ENCODE data around the gene MUSTN1.

Gene MUSTN1

DNA sequence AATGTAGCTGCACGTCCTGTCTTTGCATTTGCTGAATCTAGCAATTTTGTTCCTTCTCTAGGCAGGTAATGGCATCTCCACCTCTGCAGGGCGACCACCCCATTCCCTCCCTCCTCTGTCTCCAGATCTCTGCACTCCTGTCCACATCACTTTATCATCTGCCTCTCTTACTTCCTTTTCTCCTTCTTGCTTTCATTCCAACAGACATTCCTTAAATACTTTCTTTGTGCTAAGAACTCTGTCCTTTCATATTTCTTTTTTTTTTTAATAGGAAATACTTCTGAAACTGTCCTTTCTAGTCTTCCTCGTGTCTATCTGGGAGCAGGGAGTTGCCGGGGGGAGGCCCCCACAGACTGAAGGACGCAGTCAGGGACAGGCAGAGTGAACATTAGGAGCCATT is 33.0 kb downstream of the MUSTN1 start:
- DNase-seq (ENCODE audit: low read depth): no peak

DNA sequence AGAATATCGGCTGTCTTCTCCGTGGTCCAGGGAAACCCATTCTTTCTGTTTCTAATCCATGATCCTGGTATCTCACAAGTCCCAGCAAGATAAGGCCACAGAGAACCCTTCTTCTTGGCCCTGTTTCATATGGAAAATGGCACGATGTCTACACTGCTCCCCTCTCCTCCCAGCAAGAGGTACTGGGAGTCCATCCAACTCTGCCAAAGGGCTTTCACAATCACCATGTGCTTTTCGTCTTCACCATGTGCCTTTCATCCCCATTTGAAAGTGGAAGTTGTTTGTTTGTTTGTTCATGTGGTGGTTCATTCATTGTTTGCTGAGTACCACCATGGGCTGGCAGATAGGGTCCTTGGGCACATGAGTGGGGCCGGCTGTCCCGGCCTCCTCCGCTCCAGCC is 34.7 kb downstream of the MUSTN1 start:
- no peak for DNase-seq (ENCODE audit: low read depth)

DNA sequence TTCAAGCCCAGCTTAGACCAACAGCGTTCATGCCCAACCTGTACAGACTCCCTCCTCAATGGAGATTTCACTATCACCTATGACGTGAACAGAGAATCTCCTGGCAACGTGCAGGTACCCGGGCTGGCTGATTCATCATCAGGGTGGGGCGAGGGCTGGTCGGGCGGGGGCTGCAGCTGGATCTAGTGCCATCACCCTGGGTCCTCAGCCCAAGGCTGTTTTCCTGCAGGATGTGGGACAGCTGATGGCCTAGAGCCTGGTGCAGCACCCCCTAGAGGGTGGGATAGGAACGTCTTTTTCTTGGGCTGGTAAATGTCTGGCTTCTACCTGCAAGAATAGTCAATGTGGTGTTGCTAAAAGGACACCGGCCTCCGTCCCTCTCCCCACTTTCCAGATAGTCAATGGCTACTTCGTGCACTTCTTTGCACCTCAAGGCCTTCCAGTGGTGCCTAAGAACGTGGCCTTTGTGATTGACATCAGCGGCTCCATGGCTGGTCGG is 35.8 kb downstream of the MUSTN1 start:
- DNase-seq (ENCODE audit: low read depth): peak; percentile 26

DNA sequence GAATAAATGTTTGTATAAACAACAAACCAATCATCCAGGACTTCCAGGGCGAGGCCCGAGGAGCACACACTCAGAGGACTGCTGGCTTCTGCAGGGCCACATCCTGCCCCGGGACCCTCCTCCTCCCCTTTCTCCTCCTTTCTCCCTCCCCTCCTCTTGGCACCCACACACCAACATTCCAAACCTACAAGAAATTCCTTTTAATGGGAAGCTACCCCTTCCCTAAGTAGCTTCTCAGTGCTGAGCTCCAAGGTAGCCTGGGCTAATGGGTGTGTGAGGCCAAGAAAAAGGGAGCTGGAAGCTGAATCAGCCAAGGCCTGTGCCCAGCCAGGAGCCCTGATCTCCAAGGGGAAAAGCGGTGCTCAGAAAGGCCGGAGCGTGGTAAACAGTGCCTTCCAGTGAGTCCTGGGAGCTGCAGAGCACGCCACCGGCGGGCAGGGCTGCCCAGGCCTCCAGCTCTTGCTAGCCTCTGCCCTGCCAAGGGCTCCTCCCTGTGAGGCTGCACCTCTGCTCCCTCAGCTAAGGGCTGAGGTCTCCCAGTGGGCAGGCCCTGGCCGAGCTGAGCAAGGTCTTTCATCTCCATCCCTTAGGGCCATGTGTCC is 36.3 kb downstream of the MUSTN1 start:
- no peak for DNase-seq (ENCODE audit: low read depth)

DNA sequence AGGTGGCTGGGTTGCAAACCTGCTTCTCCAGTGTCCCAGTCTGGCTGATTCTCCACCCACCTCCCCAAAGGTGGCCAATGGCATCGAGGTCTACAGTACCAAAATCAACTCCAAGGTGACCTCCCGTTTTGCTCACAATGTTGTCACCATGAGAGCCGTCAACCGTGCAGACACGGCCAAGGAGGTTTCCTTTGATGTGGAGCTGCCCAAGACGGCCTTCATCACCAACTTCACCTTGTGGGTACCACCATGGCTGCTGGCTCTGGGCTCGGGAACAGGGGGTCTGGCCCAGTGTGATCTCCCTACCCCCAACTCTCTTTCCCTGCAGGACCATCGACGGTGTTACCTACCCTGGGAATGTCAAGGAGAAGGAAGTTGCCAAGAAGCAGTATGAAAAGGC is 38.4 kb downstream of the MUSTN1 start:
- no peak for DNase-seq (ENCODE audit: low read depth)

DNA sequence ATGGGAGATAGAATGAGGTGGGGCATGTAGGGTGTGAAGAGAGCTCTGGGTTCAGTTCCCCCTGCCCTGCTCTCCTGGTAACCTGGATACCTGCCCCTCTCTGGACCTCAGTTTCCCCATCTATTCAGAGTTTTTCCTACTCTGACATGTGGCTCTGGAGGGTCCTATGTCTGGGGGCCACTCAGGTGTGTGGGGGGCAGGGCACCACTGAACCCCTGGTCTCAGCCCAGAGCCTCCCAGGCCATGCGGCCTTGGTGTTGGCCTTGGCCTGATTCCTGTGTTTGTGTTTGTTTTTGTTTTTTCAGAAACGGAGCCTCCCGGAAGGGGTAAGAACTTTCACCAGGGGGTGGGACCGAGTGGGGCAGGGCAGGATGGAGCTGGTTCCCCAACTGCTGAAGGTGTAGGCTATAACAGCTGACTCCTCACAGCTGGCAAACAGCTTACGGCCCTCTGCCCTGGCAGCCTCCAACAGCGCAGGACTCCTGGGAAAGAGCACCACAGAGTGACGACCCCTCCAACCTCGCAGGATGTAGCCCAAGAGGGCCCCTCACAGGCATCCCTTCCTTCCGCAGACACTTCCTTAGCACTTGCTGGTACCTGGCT is 39.4 kb downstream of the MUSTN1 start:
- no peak for DNase-seq (ENCODE audit: low read depth)

DNA sequence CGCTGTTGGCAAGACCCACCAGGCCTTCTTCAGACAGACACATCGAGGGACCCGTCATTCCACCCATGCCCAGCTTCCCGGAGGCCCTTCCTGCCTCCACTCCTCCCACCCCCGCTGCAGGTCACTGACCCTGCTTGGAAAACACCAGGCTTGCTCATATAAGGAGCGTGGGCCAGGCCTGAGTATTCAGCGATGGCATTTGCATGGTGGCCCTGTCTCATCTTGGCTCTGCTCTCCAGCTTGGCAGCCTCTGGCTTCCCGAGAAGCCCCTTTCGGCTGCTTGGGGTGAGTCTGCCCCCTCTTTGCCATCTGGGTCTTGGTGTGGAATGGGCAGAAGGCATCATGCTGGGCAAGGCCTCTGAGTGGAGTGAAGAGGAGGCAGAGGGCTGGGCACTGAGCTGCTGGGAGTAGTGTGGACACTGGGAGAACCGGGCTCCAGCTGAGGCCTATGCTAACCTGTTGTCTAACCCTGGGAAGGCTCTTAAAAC is 40.2 kb downstream of the MUSTN1 start, which contains the start of gene ITIH3:
ITIH3 (plus strand) TSS at position 185 of the 488 bp plus-strand sequence; CDS start at position 193, 8 bp downstream.
- DNase-seq (ENCODE audit: low read depth): no peak

DNA sequence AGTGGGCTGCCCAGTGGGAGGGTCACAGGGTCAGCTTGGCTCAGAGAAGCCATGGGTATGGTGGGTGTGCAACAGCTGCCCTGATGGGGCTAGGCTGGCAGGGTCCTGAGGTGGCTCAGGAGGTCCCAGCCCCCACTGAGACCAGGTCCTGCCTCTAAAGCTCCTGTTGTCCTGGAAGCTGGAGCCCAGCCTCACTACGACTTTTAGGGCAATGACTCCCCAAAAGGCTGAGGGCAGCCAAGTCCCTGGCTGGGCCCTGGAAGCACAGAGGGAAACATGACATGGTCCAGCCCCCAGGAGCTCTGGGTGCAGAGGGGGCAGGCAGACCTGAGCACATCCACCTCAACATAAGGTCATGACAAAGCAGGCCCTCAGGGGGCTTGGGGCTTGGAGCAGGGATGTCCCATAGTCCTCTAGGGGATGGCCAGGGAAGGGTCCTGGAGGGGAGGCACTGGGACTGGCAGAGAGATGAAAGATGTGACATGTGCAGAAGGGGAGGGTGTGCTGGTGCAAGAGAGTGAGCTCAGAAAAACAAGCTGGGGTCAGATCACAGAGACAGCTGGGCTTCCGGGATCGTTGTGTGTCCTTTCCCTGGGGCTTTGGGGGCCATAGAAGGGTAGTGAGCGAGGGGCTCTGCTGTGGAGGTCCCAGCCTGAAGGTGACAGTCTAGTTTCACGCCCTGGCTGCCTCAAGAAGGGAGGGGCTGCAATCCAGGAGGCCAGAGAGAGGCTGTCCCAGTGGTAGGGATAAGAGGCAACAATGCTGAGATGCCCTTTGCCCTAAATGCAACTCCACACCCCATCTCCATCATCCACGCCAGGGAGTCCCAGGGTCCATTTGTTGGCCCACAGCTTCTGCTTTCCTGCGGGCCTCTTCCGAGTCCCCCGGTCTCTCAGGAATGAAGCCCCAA is 40.9 kb downstream of the MUSTN1 start:
- no peak for DNase-seq (ENCODE audit: low read depth)

DNA sequence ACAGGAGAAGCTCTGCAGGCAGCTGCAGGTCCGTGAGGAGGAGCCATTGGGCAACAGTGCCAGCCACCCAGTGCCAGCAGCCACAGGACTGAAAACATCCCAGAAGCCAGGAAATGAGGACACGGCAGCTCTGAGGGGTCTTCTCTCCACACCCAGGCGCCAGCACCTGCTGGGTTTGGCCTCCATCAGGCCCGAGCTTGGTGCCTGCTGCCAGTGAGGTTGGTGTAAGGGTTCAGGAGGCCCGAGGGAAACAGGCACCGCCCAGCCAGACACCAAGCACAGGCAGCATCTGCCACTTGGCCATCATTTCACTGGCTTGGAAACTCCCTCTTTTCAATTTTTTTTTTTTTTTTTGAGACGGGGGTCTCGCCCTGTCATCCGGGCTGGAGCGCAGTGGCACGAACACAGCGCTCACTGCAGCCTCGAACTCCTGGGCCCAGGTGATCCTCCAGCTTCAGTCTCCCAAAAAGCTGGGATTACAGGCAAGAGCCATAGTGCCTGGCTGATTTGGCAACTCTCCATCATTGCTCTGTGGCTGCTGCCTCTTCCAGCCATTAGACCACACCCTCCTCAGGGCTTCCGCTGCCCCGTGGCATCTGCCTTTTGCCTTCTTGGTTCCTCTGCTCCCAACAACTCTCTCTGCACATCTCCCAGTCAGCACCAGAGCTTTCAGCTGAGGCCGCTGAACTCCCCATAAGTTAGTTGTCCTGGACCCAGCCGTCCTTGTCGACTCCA is 41.7 kb downstream of the MUSTN1 start:
- no peak for DNase-seq (ENCODE audit: low read depth)

DNA sequence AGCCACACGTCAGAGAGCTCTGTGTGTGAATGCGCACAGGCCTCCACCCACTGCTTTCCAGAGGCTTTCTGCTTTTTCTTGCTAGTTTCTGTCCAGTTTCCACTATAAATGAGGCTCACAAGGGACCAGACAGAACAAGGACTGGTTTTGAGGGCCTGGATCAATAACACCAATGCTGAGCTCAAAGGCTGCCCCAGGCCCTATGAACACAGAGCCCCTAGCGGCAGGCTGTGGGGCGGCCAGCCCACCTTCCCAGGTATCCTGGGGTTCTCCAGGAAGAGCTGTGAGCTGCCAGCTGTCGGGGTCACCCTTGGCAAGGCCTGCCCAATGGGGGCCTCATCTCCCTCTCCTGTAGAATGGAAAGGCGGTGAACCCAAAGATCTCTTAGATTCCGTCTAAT is 42.4 kb downstream of the MUSTN1 start:
- DNase-seq (ENCODE audit: low read depth): no peak

DNA sequence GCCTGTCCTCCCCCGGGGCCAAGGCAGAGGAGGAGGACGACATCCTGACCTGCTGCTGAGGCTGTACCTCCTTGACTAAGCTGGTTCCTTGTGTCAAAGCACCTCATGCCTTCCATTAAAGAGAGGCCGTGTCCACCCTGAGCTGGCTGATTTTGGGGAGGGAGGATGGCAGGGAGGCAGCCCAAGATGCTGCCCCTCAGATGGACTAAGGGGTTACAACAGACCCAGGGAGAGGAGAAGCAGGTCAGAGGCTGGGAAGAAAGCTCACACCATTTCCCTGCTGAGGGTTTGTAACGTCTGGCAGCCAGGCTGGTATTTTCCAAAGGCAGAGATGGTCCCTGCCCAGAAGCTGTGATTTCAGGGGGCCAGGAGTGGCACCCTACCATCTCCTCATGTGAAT is 42.9 kb downstream of the MUSTN1 start:
- DNase-seq (ENCODE audit: low read depth): no peak

DNA sequence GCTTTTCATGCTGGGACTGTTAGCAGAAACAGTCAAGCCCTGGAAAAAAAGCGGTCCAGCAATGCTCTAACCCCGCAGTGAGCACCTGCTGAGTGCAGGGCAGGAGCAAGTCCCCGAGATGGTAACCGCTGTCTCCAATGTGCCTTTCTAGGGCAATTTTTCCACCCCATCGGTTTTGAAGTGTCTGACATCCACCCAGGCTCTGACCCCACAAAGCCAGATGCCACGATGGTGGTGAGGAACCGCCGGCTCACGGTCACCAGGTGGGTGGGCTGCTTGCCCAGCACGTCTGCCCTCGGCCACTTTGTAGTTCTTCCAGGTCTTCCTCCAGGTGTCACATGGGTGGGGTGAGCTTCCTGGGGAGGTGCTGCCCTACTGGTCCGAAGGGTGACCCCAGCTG is 43.5 kb downstream of the MUSTN1 start:
- DNase-seq (ENCODE audit: low read depth): no peak

DNA sequence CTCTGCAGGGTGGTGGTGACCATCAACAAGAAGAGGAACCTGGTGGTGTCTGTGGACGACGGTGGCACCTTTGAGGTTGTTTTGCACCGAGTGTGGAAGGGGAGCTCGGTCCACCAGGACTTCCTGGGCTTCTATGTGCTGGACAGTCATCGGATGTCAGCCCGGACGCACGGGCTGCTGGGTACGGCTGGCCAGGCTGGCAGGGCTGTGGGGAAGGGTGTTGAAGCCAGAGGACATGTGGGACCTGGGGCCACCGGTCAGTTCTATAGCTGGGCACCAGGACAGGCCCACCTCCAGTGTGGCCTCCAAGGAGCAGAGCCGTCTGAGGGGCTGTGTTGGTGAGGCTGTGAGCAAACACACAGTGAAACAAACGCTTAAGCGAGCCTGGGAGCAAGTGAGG is 44.1 kb downstream of the MUSTN1 start:
- no peak for DNase-seq (ENCODE audit: low read depth)

DNA sequence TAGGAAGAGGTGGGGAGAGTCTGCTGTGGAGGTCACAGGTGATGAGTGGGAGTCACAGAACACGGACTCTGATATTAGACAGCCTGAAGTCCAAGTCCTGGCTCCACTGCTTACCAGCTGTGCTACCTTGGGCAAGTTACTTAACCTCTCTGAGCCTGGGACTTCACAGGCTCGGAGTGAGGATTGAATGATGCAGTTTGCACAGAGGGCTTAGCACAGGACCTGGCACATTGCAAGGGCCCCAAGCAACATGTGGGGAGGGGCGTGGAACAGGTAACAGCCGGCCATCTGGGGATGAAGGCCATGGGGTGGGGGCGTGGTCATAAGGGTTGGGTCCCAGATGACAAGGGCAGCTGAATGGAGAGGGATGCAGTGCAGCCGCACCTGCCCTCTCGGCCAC is 44.5 kb downstream of the MUSTN1 start:
- DNase-seq (ENCODE audit: low read depth): no peak

DNA sequence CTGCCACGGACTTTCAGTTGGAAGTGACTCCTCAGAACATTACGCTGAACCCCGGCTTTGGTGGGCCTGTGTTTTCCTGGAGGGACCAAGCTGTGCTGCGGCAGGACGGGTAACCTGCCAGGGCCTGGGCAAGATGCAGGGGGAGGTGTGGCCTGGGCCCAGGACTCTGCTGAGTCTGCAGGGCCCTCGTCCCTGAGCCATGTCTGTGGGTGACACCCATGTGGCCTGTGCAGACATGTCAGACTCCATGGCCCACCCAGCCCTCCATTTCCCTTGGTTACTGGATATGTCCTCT is 45.1 kb downstream of the MUSTN1 start:
- DNase-seq (ENCODE audit: low read depth): no peak

DNA sequence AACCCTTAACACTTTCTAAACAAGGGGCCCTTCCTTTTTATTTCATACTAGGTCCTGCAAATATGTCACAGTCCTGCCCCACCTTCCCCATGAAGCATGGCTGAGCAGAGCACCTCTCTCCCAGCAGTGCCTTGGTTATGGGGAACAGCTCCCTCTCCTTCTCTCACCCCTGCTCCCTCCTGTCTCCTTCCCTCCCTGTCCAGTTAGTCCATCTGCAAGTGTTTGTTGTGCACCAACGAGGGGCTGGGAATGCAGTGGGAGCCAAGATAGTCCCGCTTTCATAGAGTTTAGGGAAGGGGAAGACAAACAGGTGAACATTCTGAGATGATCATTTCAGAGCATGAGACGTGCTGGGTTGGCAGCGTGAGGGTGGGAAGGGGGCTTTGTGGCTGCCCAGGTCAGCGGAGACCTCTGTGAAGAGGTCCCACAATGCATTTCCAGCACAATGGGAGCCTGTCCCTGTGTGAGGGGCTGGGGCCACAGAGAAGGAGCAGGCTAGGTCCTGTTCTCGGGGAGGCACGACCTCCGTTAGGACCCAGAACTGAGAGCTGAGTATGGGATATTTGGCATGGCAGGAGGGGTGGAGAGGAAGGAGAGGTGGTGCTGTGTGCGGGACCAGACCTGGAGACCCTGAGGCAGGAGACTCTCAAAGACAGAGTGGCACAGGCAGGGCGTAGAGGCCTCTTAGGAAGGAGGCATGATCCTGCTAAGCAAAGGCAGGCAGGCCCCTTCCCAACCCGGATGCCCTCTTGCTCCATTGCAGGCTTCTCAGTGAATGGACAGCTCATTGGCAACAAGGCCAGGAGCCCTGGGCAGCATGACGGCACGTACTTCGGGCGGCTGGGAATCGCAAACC is 45.7 kb downstream of the MUSTN1 start:
- no peak for DNase-seq (ENCODE audit: low read depth)

DNA sequence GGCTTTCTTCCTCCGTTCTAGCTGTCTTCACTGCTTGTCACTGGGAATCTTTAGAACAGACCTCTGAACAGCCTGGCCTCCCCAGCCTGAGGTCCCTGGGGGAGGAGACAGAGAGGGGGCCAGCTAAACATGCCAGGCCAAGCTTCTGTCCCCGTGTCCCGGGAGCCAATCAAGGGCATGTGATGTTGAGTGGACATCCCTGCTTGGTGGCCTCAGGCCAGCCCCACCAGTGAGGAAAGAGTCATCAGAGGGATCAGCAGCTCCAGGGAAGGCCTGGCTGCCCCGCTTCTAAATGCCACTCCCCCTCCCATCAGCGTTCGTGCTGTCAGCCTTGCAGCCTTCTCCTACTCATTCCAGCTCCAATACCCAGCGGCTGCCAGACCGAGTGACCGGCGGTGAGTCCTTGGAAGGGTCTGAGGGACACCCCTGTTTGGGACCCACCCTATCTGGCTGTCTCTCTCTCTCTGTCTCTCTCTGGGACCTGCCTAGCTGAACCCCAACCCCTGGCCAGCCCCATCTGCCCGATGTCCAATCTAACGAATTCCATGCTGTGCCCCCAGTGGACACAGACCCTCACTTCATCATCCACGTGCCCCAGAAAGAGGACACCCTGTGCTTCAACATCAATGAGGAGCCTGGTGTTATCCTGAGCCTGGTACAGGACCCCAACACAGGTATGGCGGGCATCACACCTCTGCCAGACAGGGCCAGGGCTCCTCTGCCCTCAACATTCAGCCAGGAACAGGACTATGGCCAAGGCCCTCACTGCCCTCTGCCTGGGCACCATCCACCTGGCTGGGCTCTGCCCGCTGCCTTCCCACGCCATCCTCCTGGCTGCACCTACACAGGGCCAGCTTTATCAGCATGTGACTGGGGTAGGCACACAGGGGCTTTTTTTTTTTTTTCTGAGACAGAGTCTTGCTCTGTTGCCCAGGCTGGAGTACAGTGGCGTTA is 46.9 kb downstream of the MUSTN1 start:
- no peak for DNase-seq (ENCODE audit: low read depth)

DNA sequence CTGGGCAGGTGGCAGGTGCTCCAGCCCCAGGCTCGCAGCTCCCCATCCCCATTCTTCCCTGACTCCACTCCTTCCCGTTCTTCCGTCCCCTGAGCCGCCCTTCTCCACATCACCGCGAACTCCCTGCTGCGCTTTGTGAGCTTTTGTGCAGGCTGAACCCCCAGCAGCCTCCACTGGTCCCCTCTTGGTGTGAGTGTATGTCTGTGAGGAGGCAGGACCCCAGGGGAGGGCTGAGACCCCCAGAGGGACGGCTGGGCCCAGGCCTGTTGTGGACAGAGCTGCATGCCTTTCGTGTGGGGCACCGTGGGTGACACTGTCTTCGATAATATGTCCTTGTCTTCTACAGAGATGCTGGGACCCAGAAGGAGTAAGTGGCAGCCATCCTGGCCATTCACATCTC is 47.6 kb downstream of the MUSTN1 start:
- no peak for DNase-seq (ENCODE audit: low read depth)

DNA sequence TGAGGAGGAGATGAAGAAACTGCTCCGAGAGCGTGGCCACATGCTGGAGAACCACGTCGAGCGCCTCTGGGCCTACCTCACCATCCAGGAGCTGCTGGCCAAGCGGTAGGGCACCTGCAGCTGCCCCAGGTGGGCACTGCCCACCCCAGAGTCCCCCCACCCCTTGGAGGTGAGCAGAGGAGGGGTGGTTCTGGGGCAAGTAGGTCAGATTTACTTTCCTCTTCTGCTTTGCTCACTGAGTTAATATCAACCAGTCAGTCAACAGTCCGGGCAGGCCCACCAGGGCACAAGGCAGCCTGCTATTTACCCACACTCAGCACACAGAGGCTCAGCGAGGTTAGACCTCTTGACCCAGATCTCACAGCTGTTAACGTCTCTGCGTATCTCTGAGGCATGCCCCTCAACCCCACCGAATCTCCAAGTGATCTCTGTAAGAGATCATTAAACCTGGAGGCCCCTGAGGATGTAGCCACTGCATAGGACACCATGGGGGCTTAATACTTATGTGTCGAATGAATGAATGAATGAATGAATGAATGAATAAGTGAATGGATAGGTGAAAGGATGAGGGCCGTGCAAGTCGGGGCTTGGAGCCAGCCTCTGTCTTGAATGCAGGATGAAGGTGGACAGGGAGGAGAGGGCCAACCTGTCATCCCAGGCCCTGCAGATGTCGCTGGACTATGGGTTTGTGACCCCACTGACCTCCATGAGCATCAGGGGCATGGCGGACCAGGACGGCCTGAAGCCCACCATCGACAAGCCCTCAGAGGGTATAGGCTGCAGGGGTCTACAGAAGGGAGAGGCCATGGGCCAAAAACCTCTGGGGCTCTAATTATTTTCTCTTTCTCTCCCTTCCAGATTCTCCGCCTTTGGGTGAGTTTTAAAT is 48.2 kb downstream of the MUSTN1 start:
- no peak for DNase-seq (ENCODE audit: low read depth)
